ENCODE results near the gene CBR1.

Gene CBR1

GRCh38 chr21:36028127-36029069, 41.4 kb upstream of the CBR1 start:
- peak; percentile 98 for DNase-seq
- H4K20me1 ChIP-seq (ENCODE audit: insufficient read depth, low read length), result no peaks in the 10 kb centered on the region
- peak overlapping the region; percentile 51 for H3K4me3 ChIP-seq (ENCODE audit: low read length)
- no peaks in the 10 kb centered on the region for H3K36me3 ChIP-seq (replicated peaks; ENCODE audit: insufficient read depth, low read length)
- peaks cover 21% of the 10 kb centered on the region for H3F3A ChIP-seq (ENCODE audit: insufficient read depth, low read length)
- H3K9me3 ChIP-seq (replicated peaks; ENCODE audit: insufficient read depth, low read length), result no peaks in the 10 kb centered on the region
- H3K4me1 ChIP-seq (ENCODE audit: low read length), result peaks cover 16% of the 10 kb centered on the region
- no peaks in the 10 kb centered on the region for H3K27me3 ChIP-seq (replicated peaks; ENCODE audit: insufficient read depth, low read length)
- H2AFZ ChIP-seq (ENCODE audit: low read length), result peak overlapping the region; percentile 42
- no peaks in the 10 kb centered on the region for H3K9me2 ChIP-seq (replicated peaks; ENCODE audit: insufficient read depth, low read length)
- H3K9ac ChIP-seq (ENCODE audit: low read length), result peak overlapping the region; percentile 2; the same call in 1 of the 2 replicates
- H3K79me2 ChIP-seq (ENCODE audit: low read length), result no peaks in the 10 kb centered on the region
- H3K27ac ChIP-seq (ENCODE audit: low read length), result peak overlapping the region; percentile 58; the same call in 1 of the 2 replicates
- H3K4me2 ChIP-seq (ENCODE audit: low read depth, low read length), result peak overlapping the region; percentile 72
- TF ChIP-seq CTCF (IDR thresholded peaks at IDR 0.05; ENCODE audit: low read length), result peak; percentile 100
- TF ChIP-seq EZH2phosphoT487 (IDR thresholded peaks at IDR 0.05; ENCODE audit: low read length), result no peak

GRCh38 chr21:36029309-36029708, 40.5 kb upstream of the CBR1 start:
- H3K4me2 ChIP-seq (ENCODE audit: low read depth, low read length), result no peak overlapping the region
- H3K27me3 ChIP-seq (replicated peaks; ENCODE audit: insufficient read depth, low read length), result no peaks in the 10 kb centered on the region
- H3K4me3 ChIP-seq (ENCODE audit: low read length), result no peak overlapping the region
- no peak for DNase-seq
- H2AFZ ChIP-seq (ENCODE audit: low read length), result no peak overlapping the region
- no peaks in the 10 kb centered on the region for H3K79me2 ChIP-seq (ENCODE audit: low read length)
- no peaks in the 10 kb centered on the region for H4K20me1 ChIP-seq (ENCODE audit: insufficient read depth, low read length)
- H3K36me3 ChIP-seq (replicated peaks; ENCODE audit: insufficient read depth, low read length), result no peaks in the 10 kb centered on the region
- no peak overlapping the region for H3K9ac ChIP-seq (ENCODE audit: low read length)
- H3K27ac ChIP-seq (ENCODE audit: low read length), result no peak overlapping the region
- H3K9me2 ChIP-seq (replicated peaks; ENCODE audit: insufficient read depth, low read length), result no peaks in the 10 kb centered on the region
- no peak for TF ChIP-seq EZH2 (optimal IDR thresholded peaks at IDR 0.05; ENCODE audit: low read depth, low read length)
- TF ChIP-seq EZH2phosphoT487 (IDR thresholded peaks at IDR 0.05; ENCODE audit: low read length), result no peak
- no peak for TF ChIP-seq CTCF (IDR thresholded peaks at IDR 0.05; ENCODE audit: low read length)
- peaks cover 21% of the 10 kb centered on the region for H3F3A ChIP-seq (ENCODE audit: insufficient read depth, low read length)
- no peaks in the 10 kb centered on the region for H3K9me3 ChIP-seq (replicated peaks; ENCODE audit: insufficient read depth, low read length)
- H3K4me1 ChIP-seq (ENCODE audit: low read length), result peaks cover 16% of the 10 kb centered on the region

GRCh38 chr21:36030581-36031189, 39.1 kb upstream of the CBR1 start:
- H3K9ac ChIP-seq (ENCODE audit: low read length), result no peak overlapping the region
- no peaks in the 10 kb centered on the region for H3K36me3 ChIP-seq (replicated peaks; ENCODE audit: insufficient read depth, low read length)
- H4K20me1 ChIP-seq (ENCODE audit: insufficient read depth, low read length), result no peaks in the 10 kb centered on the region
- TF ChIP-seq CTCF (IDR thresholded peaks at IDR 0.05; ENCODE audit: low read length), result no peak
- no peak for TF ChIP-seq EZH2phosphoT487 (IDR thresholded peaks at IDR 0.05; ENCODE audit: low read length)
- no peak for TF ChIP-seq EZH2 (optimal IDR thresholded peaks at IDR 0.05; ENCODE audit: low read depth, low read length)
- peaks cover 16% of the 10 kb centered on the region for H3K4me1 ChIP-seq (ENCODE audit: low read length)
- no peaks in the 10 kb centered on the region for H3K27me3 ChIP-seq (replicated peaks; ENCODE audit: insufficient read depth, low read length)
- H2AFZ ChIP-seq (ENCODE audit: low read length), result no peak overlapping the region
- no peaks in the 10 kb centered on the region for H3K79me2 ChIP-seq (ENCODE audit: low read length)
- no peaks in the 10 kb centered on the region for H3K9me3 ChIP-seq (replicated peaks; ENCODE audit: insufficient read depth, low read length)
- H3K27ac ChIP-seq (ENCODE audit: low read length), result no peak overlapping the region
- DNase-seq, result no peak
- no peak overlapping the region for H3K4me2 ChIP-seq (ENCODE audit: low read depth, low read length)
- no peak overlapping the region for H3K4me3 ChIP-seq (ENCODE audit: low read length)
- no peaks in the 10 kb centered on the region for H3K9me2 ChIP-seq (replicated peaks; ENCODE audit: insufficient read depth, low read length)
- H3F3A ChIP-seq (ENCODE audit: insufficient read depth, low read length), result peaks cover 21% of the 10 kb centered on the region

All from MM.1S (cell line).